T-helper 17 cell (primary cell): ENCODE data around the gene TERT. TPM values are rescaled to one million over a fixed set of nuclear protein-coding genes. Genes with fewer than 3 reads are reported as not detected.
"Not testable (repeated sequence)": the region's sequence is repeated elsewhere in the genome, so short reads cannot be mapped to it uniquely, and the experiment has no call there.

Experiments
- ATAC-seq: fragments of 150-1000 bp; cut with Tn5 transposase; 2 replicates; pipeline ENCODE4 v1.10.0; 2021; ENCODE audit warnings: mild to moderate bottlenecking, moderate library complexity
- DNase-seq, 3 donors: peaks; one replicate each; pipeline versions ENCODE4 v3.0.0 to v3.0.0-alpha.2; 2020 to 2021
- H3K9me3 ChIP-seq: one replicate; pipeline ENCODE4 v1.7.0; 2013; ENCODE audit warnings: low read length, mild to moderate bottlenecking; ENCODE audit not compliant: control insufficient read depth, poor library complexity, severe bottlenecking
- H3K27ac Mint-ChIP-seq: one replicate; pipeline ENCODE4 v1.8.0; 2022; ENCODE audit warnings: mild to moderate bottlenecking, moderate library complexity, mixed read lengths
- H3K27me3 Mint-ChIP-seq: one replicate; pipeline ENCODE4 v1.8.0; 2022; ENCODE audit warnings: mixed read lengths
- H3K36me3 Mint-ChIP-seq: one replicate; pipeline ENCODE4 v1.8.0; 2022; ENCODE audit warnings: low read depth, mixed read lengths
- H3K4me1 Mint-ChIP-seq: one replicate; pipeline ENCODE4 v1.8.0; 2022; ENCODE audit warnings: mild to moderate bottlenecking, mixed read lengths
- H3K4me3 Mint-ChIP-seq: one replicate; pipeline ENCODE4 v1.8.0; 2022; ENCODE audit warnings: mild to moderate bottlenecking, moderate library complexity, mixed read lengths
- total RNA-seq, 4 donors: library from RNA in 2 of 4; stranded (reverse) in 2 of 4; gene quantifications; one replicate each; pipeline ENCODE4 v1.2.3 and lab custom pipeline; 2022 to 2026

Gene TERT
- total RNA-seq, 2 donors from 2014 or later: 0.10 to 0.80 TPM

DNA sequence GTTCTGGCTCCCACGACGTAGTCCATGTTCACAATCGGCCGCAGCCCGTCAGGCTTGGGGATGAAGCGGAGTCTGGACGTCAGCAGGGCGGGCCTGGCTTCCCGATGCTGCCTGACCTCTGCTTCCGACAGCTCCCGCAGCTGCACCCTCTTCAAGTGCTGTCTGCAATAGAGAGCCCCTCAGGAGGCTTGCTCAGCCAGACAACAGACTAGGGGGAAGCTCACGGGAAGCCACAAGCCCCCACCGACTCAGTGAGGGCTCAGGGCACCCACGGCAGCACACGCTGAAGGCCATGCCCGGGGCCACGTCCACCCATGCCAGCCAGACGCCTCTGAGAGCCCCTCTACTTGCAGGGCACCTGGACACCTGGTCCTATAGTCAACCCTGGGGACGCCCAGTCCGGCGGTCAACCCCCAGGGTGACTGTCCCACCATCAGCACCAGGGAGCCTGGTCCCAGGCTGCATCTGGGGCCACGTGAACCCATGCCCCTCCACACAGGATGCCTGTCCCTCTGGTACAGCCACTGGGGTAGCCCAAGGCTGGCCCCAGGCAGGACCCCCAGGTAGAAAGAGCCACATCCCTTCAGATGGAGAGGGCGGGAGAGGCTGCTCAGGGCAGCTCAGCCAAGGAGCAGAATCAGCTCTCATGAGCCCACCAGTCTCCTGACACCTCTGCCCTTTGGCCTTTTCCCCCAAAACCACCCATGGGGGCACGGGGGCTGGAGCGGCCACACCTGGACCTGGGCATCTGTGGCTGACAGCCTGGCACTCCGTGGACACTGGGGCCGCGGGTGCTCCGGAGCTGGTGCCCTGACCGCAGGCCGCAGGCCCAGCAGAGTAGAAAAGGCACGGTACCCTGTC is 14.5 kb downstream of the TERT start:
- no peak overlapping the region for H3K4me3 Mint-ChIP-seq
- peaks cover 6% of the 10 kb centered on the region for H3K4me1 Mint-ChIP-seq
- ATAC-seq (no peak), DNase-seq (no peak)
- no peaks in the 10 kb centered on the region for H3K27me3 Mint-ChIP-seq
- H3K27ac Mint-ChIP-seq: no peak overlapping the region
- H3K9me3 ChIP-seq: no peaks in the 10 kb centered on the region
- H3K36me3 Mint-ChIP-seq: no peaks in the 10 kb centered on the region

DNA sequence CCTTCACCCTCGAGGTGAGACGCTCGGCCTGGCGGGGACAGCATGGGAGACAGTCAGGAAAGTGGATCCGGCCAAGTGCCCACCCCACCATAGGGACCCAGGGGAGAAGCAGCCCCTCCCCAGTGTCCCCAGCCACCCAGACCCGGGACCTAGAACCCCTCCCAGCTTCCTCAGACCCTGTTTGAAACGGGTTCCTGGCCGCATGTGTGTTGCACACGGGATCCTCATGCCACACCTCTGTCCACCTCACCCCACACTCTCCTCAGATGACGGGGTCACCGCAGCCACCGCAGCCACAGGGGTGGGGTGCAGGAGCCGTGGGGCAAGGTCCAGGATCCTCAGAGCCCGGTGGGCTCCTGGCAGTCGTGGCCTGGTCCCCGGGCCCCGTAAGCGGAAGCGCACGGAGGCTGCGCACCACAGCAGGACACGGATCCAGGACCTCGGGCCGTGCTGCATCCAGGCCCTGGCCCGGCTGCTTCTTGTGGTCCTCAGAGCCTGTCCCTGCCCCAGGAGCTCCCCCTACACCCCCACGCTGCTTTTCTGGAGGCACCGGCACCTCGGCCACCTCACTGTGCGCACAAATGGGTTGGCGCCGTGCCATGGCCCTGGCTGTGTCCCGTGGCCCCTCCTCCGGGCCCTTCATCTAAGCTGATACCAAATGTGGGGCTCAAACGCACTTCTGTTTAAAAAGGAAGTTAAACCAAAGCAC is 15.3 kb downstream of the TERT start:
- Mint-ChIP-seq H3K27ac (no peak overlapping the region), H3K36me3 (no peaks in the 10 kb centered on the region), H3K4me1 (peaks cover 4% of the 10 kb centered on the region), H3K4me3 (no peak overlapping the region), H3K27me3 (no peaks in the 10 kb centered on the region)
- H3K9me3 ChIP-seq: no peaks in the 10 kb centered on the region
- no peak for ATAC-seq
- no peak for DNase-seq

DNA sequence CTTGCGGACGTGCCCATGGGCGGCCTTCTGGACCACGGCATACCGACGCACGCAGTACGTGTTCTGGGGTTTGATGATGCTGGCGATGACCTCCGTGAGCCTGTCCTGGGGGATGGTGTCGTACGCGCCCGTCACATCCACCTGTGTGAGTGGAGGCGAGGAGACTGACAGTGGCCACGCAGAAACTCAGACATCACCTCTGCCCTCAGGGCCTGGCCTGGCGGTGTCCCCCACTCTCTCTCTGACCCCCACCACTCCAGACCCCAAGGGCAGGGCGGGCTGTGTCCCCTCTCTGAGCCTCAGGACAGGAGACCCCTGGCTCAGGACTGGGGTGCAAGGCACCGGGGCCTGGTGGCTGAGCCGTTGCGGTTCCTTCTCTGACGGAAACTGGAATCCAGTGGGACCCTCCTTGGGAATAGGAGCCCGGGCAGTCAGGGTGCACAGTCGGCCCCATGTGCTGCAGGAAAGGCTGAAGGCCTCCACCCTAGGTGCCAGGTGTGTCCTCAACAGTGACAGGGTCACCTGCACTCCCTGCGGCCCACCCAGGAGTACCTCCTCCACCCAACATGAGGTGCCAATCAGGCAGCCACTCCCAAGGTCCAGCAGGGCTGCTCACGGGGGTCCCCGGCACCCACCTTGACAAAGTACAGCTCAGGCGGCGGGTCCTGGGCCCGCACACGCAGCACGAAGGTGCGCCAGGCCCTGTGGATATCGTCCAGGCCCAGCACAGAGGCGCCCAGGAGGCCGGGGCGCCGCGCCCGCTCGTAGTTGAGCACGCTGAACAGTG is 16.0 kb downstream of the TERT start:
- Mint-ChIP-seq H3K4me3 (no peak overlapping the region), H3K4me1 (peaks cover 2% of the 10 kb centered on the region), H3K27me3 (no peaks in the 10 kb centered on the region), H3K36me3 (no peaks in the 10 kb centered on the region), H3K27ac (no peak overlapping the region)
- DNase-seq (no peak), ATAC-seq (no peak)
- no peaks in the 10 kb centered on the region for H3K9me3 ChIP-seq

DNA sequence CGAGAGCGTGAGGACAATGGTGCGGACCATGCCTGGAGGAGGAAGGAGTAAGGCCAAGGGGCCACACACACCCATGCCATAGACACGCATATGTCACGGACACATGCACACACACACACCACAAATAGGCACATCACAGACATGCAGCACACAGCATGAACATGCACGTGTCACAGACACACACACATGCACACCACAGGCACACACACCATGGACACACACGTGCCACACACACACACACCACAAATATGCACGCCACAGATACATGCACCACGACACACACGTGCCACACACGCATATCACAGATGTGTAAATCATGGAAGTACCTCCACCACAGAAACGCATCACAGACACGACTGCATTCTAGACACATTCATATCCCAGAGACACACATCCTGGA is 16.7 kb downstream of the TERT start:
- no peak overlapping the region for H3K4me3 Mint-ChIP-seq
- no peak for ATAC-seq
- H3K27me3 Mint-ChIP-seq: no peaks in the 10 kb centered on the region
- no peak for DNase-seq
- H3K9me3 ChIP-seq: no peaks in the 10 kb centered on the region
- peaks cover 2% of the 10 kb centered on the region for H3K4me1 Mint-ChIP-seq
- no peak overlapping the region for H3K27ac Mint-ChIP-seq
- H3K36me3 Mint-ChIP-seq: no peaks in the 10 kb centered on the region

DNA sequence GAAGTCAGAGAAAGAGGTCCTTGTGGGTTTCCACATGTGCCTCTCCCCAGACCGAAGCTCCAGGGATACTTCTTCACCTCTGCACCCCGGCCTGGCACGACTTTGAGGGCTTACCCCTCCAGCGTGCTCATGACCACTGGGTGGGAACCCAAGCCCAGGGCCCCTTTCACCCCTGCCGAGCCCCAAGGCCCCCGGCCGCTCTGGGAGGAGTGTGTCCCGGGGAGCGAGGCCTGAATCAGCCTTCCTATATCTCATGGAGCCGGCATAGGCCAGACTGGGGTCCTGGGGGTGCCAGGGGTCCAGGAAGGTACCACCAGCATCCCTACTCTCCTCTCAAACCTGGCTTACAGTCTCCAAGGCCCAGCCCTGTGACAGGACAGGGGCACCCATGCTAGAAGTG is 17.1 kb downstream of the TERT start:
- H3K27me3 Mint-ChIP-seq: no peaks in the 10 kb centered on the region
- peaks cover 2% of the 10 kb centered on the region for H3K4me1 Mint-ChIP-seq
- no peaks in the 10 kb centered on the region for H3K9me3 ChIP-seq
- H3K36me3 Mint-ChIP-seq: no peaks in the 10 kb centered on the region
- H3K27ac Mint-ChIP-seq: no peak overlapping the region
- H3K4me3 Mint-ChIP-seq: no peak overlapping the region
- ATAC-seq: no peak
- DNase-seq: no peak

DNA sequence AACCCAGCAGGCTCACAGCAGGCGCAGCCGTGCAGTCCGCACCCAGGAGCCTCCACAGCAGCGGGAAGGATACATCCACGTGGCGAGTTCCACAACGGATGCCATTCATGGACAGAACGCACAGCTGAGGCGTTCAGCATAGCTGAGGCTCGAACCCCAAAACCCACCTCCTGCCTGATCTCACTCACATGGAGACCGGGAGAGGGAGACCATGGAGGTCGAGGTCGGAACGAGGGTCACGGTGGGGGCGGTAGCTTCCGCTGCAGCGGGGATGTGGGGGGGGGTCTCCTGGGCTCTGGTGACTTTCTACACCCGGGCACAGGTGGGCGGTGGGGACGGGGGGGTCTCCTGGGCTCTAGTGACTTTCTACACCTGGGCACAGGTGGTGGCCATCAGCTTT is 17.5 kb downstream of the TERT start:
- peaks cover 2% of the 10 kb centered on the region for H3K4me1 Mint-ChIP-seq
- H3K27ac Mint-ChIP-seq: no peak overlapping the region
- H3K4me3 Mint-ChIP-seq: no peak overlapping the region
- ATAC-seq (no peak), DNase-seq (no peak)
- H3K36me3 Mint-ChIP-seq: no peaks in the 10 kb centered on the region
- no peaks in the 10 kb centered on the region for H3K27me3 Mint-ChIP-seq
- H3K9me3 ChIP-seq: no peaks in the 10 kb centered on the region

DNA sequence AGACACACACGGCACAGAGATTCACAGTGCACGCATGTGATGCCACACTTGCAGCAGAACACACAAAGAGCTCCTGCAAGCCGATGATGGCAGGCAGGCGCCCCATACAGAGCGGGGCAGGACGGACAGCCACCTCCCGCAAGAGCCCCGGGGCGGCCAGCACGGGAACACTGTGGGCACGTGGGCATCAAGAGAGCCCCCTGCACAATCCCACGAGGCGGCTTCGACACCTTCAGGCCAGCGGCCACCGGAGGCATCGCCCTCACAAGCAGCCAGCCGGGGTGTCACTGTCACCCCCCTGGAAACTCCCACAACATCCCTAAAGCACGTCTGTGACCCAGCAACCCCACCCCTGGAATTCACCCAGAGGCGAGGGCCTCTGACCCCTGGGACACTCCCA is 17.9 kb downstream of the TERT start:
- Mint-ChIP-seq H3K36me3 (no peaks in the 10 kb centered on the region), H3K27ac (no peak overlapping the region), H3K27me3 (no peaks in the 10 kb centered on the region), H3K4me3 (no peak overlapping the region), H3K4me1 (peaks cover 2% of the 10 kb centered on the region)
- H3K9me3 ChIP-seq: no peaks in the 10 kb centered on the region
- no peak for DNase-seq
- ATAC-seq: no peak

DNA sequence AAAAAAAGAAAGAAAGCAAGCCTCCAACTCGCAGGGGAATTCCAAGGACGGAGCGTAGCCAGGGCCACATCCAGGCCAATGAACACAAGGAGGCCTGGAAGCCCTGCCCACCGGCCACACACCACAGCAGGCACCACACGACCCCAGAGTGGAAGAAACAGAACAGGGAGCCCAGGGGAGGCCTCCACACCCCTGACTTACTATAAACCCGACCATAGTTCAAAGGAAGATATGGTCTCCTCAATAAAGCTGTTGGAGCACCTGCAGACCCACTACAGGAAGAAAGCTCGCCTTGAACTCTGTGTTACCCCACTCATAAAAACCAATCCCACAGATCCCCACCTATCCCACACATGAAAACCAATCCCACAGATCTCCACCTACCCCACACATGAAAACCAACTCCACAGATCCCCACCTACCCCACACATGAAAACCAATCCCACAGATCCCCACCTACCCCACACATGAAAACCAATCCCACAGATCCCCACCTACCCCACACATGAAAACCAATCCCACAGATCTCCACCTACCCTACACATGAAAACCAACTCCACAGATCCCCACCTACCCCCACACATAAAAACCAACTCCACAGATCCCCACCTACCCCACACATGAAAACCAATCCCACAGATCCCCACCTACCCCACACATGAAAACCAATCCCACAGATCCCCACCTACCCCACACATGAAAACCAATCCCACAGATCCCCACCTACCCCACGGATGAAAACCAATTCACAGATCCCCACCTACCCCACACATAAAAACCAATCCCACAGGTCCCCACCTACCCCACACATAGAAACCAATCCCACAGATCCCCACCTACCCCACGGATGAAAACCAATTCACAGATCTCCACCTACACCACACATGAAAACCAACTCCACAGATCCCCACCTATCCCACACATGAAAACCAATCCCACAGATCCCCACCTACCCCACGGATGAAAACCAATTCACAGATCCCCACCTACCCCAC is 19.2 kb downstream of the TERT start:
- not testable (repeated sequence) for DNase-seq, H3K9me3 ChIP-seq, H3K4me3 Mint-ChIP-seq, H3K27me3 Mint-ChIP-seq, H3K4me1 Mint-ChIP-seq, H3K36me3 Mint-ChIP-seq, H3K27ac Mint-ChIP-seq, ATAC-seq

DNA sequence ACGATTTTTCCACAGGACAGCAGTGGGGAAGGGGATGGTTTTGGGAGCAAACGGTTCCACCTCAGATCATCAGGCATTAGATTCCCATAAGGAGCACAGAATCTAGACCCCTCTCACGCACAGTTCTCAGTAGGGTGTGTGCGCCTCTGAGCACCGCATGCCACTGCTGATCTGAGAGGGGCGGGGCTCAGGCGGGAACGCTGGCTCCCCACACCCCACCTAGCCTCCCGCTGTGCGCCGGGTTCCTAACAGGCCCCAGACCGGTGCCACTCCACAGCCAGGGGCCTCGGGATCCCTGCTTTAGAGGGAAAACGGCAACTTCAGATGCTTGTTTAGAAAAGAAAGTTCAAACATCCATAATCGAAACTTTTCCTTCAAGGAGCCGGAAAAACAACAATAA is 20.4 kb downstream of the TERT start:
- no peaks in the 10 kb centered on the region for H3K9me3 ChIP-seq
- DNase-seq (no peak), ATAC-seq (no peak)
- H3K36me3 Mint-ChIP-seq: no peaks in the 10 kb centered on the region
- H3K27ac Mint-ChIP-seq: no peak overlapping the region
- no peaks in the 10 kb centered on the region for H3K27me3 Mint-ChIP-seq
- H3K4me3 Mint-ChIP-seq: no peak overlapping the region
- H3K4me1 Mint-ChIP-seq: peaks cover under 1% of the 10 kb centered on the region

DNA sequence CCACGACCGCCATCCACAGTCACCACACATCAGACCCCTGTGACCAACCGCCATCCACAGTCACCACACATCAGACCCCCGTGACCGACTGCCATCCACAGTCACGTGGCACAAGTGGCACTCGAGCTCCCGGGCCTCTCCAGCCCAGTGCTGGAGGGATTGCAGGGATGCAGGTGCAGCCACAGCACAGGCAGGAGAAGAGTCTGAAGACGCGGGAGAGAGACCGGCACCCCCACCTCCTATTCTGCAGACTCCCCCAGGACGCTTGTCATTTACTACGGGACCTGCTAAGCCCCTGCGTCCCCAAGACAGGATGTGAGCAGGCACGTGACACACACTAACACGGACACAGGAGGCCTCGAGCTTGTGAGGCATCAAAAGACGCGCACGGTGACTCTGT is 21.1 kb downstream of the TERT start:
- no peak overlapping the region for H3K27ac Mint-ChIP-seq

DNA sequence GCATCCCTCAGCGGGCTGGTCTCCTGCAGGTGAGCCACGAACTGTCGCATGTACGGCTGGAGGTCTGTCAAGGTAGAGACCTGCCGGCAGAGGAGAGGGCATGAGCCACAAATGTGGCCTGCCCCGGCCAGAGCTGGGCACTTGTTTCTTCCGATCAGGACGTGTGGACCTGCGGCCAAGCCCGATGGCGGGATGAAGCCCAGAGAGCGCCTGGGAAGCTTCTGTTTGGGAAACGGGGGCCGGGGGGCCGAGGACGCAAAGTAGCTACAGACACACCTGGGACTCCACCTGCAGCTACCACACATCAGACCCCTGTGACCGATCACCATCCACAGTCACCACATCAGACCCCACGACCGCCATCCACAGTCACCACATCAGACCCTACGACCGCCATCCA is 22.7 kb downstream of the TERT start:
- no peaks in the 10 kb centered on the region for H3K27me3 Mint-ChIP-seq
- H3K9me3 ChIP-seq: no peaks in the 10 kb centered on the region
- H3K4me1 Mint-ChIP-seq: peaks cover 13% of the 10 kb centered on the region
- H3K36me3 Mint-ChIP-seq: no peaks in the 10 kb centered on the region
- no peak overlapping the region for H3K27ac Mint-ChIP-seq
- ATAC-seq (no peak), DNase-seq (no peak)
- H3K4me3 Mint-ChIP-seq: no peak overlapping the region

More for the DNA sequence above, 21.1 kb downstream of the TERT start:
- no peak for DNase-seq
- Mint-ChIP-seq H3K4me1 (peaks cover 8% of the 10 kb centered on the region), H3K27me3 (no peaks in the 10 kb centered on the region), H3K36me3 (no peaks in the 10 kb centered on the region), H3K4me3 (no peak overlapping the region)
- no peaks in the 10 kb centered on the region for H3K9me3 ChIP-seq
- ATAC-seq: no peak
